WI38 (cell line): ENCODE results near the gene ASB16.
"Not testable (repeated sequence)": the region's sequence is repeated elsewhere in the genome, so short reads cannot be mapped to it uniquely, and the experiment has no call there.

Experiments used
- H3K4me3 ChIP-seq: 2 replicates; pipeline ENCODE4 v1.5.1; 2011; ENCODE audit warnings: low read depth, mild to moderate bottlenecking, control low read depth, low read length
- TF ChIP-seq, protein P1 (sequence below): IDR thresholded peaks from 2 replicates; pipeline ENCODE4 v1.5.1; 2012; ENCODE audit warnings: low read depth, mild to moderate bottlenecking, control low read depth, low read length

The ASB16 gene

DNA sequence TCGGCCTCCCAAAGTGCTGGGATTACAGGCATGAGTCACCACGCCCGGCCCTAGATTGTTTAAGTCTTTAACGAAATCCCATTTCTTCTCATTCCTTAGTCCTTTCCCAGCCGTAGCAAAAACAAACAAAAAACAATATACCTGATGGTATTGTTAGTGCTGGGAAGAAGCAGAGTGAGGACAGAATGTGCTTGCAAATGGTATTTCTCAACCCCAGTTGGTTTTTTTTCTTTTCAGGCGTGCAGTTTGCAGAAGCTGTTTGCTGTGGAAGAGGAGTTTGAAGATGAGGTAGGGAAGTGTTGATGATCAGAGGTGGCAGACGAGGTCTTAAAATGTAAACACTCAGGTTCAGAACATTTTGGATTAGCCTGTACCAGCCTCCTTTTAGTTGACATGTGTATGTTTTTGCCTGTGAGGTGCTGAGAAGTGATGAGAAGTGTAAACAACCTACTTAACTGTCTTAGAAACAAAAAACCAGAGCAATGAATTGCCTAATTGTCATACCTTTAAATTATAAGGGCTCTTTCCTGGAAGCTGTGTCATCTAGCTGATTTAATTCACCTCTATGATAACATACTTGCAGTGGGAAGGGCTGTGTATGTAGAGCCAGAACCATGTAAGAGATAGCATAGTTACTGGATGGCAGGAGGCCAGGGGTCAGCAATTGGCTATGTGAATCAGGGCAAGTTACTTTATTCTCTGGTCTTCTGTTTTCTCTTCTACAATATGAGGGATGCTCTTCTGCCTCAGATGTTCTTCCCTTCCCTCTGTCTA lies 25.4 kb upstream of the ASB16 start:
- no peak overlapping the region for H3K4me3 ChIP-seq
- TF ChIP-seq, protein P1, sequence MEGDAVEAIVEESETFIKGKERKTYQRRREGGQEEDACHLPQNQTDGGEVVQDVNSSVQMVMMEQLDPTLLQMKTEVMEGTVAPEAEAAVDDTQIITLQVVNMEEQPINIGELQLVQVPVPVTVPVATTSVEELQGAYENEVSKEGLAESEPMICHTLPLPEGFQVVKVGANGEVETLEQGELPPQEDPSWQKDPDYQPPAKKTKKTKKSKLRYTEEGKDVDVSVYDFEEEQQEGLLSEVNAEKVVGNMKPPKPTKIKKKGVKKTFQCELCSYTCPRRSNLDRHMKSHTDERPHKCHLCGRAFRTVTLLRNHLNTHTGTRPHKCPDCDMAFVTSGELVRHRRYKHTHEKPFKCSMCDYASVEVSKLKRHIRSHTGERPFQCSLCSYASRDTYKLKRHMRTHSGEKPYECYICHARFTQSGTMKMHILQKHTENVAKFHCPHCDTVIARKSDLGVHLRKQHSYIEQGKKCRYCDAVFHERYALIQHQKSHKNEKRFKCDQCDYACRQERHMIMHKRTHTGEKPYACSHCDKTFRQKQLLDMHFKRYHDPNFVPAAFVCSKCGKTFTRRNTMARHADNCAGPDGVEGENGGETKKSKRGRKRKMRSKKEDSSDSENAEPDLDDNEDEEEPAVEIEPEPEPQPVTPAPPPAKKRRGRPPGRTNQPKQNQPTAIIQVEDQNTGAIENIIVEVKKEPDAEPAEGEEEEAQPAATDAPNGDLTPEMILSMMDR, result no peak

DNA sequence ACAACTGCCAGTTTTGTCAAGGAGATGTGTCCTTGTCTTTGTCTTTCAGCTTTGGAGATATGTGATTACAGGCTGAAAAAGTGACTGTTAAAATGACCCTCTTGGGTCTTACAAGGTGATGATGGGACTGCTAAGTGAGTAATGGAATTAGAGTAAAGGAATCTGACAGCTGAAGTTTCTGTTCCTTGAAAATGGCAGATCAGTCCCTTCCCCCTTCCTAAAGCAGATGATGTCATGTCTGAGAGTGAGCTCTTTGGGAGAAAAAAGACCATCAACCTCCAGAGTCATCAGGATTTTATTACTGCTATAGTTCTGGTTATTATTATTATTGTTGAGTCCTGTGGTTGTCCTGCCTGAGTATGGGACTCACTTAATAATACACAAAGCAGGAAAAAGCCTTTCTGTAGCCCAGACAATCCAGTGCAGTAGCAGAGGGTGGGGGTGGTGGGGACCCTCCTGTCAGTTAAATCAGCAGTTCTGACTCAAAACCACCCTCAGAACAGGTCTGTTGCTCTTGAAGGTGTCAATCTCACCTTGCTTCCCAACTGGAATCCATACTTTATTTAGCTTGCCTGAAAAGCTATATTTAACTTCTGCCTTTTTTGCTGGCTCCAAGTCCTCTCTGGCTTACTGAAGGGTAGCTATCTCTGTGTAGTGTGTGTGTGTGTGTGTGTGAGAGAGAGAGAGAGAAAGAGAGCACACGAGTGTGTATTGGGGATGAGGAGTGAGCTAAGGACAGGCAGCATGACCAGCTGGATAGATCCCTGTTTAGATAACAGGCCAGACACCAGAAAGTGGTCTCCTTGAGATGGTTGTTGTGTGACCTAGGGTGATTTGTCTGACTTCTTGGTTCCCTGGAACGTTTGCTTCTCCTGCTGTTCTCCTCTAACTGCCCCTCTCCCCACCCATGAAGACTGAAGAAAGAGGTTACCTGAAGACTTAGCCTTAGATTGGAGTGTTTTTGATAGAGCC lies 23.8 kb upstream of the ASB16 start:
- no peak overlapping the region for H3K4me3 ChIP-seq
- TF ChIP-seq, protein P1, result no peak

GRCh38 chr17:44147812-44148211 lies 22.7 kb upstream of the ASB16 start:
- no peak overlapping the region for H3K4me3 ChIP-seq
- TF ChIP-seq, protein P1, result no peak

DNA sequence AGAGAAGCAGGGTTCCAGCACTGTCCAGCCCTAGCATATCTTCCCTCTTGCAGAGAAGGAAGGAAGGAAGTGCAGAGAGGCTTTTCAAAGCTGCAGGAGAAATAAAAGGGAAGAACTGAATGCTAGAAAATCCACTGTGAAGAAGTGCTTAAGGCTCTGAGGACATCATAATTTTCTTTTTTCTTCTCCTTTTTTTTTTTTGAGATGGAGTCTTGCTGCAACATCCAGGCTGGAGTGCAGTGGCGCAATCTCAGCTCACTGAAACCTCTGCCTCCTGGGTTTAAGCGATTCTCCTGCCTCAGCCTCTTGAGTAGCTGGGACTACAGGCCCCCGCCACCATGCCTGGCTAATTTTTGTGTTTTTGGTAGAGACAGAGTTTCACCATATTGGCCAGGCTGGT lies 21.4 kb upstream of the ASB16 start:
- H3K4me3 ChIP-seq, result not testable (repeated sequence)

DNA sequence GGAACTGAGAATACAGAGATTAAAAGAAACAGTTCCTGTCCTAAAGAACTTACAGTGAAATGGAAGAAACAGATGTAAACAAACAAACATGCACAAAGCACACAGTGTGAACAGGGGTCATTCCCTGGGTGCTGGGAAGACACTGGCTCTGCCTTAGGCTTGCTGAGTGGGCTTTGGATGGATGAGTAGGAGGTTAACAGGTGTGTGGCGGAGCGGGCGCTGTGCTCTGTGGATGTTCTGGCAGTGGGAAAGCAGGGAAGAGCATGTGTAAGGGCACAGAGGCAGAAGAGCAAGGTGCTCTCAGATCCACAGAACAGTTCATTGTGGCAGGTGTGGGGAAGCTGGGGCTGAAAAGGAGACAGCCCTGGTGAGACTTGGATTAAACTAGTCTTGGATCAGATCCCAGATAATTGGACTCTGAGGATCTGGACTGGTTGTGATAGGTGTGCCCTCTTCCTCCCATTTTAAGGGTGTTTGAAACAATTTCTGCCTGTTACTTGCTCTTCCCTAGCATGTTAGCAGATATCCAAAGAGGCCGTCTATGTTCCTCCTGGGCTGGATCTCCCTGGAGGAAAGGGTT lies 20.7 kb upstream of the ASB16 start:
- TF ChIP-seq, protein P1, result no peak
- H3K4me3 ChIP-seq, result no peak overlapping the region

- no peak overlapping the region for H3K4me3 ChIP-seq
- TF ChIP-seq, protein P1, result no peak
Observed at GRCh38 chr17:44152875-44153274, 17.6 kb upstream of the ASB16 start.

DNA sequence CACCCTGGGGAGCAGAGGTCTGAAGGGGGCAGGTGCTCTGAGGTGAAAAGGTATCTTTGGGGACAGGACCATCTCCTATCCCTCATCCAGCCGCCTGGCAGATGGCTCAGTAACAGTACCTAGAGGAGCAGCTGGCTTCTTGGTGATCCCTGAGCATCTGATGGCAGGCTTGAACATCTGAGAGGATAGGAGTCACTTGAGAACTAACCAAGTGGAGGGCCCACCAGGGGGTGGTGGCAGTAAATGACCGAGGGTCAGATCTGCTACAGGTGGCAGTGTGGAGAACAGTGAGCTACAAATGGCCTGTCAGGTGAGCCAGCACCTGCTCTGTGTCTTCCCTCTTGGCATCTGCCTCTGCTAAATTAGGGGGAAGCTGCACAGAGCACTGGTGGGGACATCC lies 15.0 kb upstream of the ASB16 start:
- no peak overlapping the region for H3K4me3 ChIP-seq
- TF ChIP-seq, protein P1, result no peak
